H9 (cell line): Measurements from ENCODE around the gene PYGL. TPM values are rescaled to one million over a fixed set of nuclear protein-coding genes. Genes with fewer than 3 reads are reported as not detected.

Experiments used
- DNase-seq: peaks from one replicate; pipeline ENCODE4 v3.0.0-alpha.2; 2017
- H2AFZ ChIP-seq: one replicate; pipeline ENCODE4 v1.6.1; 2013; ENCODE audit warnings: mild to moderate bottlenecking, low read length, control low read depth, moderate library complexity
- H2AK5ac ChIP-seq: 2 replicates; pipeline ENCODE4 v1.6.1; 2013; ENCODE audit warnings: low read length, control low read depth, mixed read lengths; ENCODE audit not compliant: insufficient read length
- H2BK120ac ChIP-seq: one replicate; pipeline ENCODE4 v1.6.1; 2013; ENCODE audit warnings: low read depth, mild to moderate bottlenecking, low read length, control low read depth, inconsistent platforms; ENCODE audit not compliant: poor library complexity, severe bottlenecking
- H2BK12ac ChIP-seq: 2 replicates; pipeline ENCODE4 v1.6.1; 2013; ENCODE audit warnings: low read length, control low read depth, mixed read lengths, low read depth; ENCODE audit not compliant: insufficient read length
- H2BK15ac ChIP-seq: 2 replicates; pipeline ENCODE4 v1.6.1; 2013; ENCODE audit warnings: low read depth, low read length, control low read depth
- H2BK20ac ChIP-seq: one replicate; pipeline ENCODE4 v1.6.1; 2013; ENCODE audit warnings: low read depth, mild to moderate bottlenecking, low read length, control low read depth, inconsistent platforms; ENCODE audit not compliant: poor library complexity, severe bottlenecking
- H2BK5ac ChIP-seq: 2 replicates; pipeline ENCODE4 v1.6.1; 2013; ENCODE audit warnings: low read length, control low read depth, mixed read lengths; ENCODE audit not compliant: insufficient read length
- H3K14ac ChIP-seq: 2 replicates; pipeline ENCODE4 v1.6.1; 2013; ENCODE audit warnings: low read length, control low read depth; ENCODE audit not compliant: insufficient read depth
- H3K18ac ChIP-seq: 2 replicates; pipeline ENCODE4 v1.6.1; 2013; ENCODE audit warnings: low read depth, mild to moderate bottlenecking, mixed read lengths, low read length, control low read depth; ENCODE audit not compliant: insufficient read length
- H3K23ac ChIP-seq: 2 replicates; pipeline ENCODE4 v1.6.1; 2013; ENCODE audit warnings: low read length, control low read depth, mixed read lengths, low read depth; ENCODE audit not compliant: insufficient read length
- H3K23me2 ChIP-seq: 2 replicates; pipeline ENCODE4 v1.6.1; 2013; ENCODE audit warnings: low read depth, mild to moderate bottlenecking, mixed read lengths, low read length, control low read depth; ENCODE audit not compliant: insufficient read length, poor library complexity, severe bottlenecking
- H3K27ac ChIP-seq: 2 replicates; pipeline ENCODE4 v1.5.1; 2013; ENCODE audit warnings: low read length, control low read depth, mixed read lengths, low read depth; ENCODE audit not compliant: insufficient read length
- H3K27me3 ChIP-seq: 2 replicates; pipeline ENCODE4 v1.6.1; 2013; ENCODE audit warnings: low read length, control low read depth, inconsistent platforms; ENCODE audit not compliant: insufficient read depth
- H3K4ac ChIP-seq: 2 replicates; pipeline ENCODE4 v1.6.1; 2013; ENCODE audit warnings: low read depth, mild to moderate bottlenecking, control low read depth, inconsistent platforms, low read length, moderate library complexity
- H3K4me1 ChIP-seq: 2 replicates; pipeline ENCODE4 v1.6.1; 2013; ENCODE audit warnings: low read length, control low read depth, inconsistent platforms; ENCODE audit not compliant: insufficient read depth
- H3K4me2 ChIP-seq: 2 replicates; pipeline ENCODE4 v1.6.1; 2013; ENCODE audit warnings: low read length, control low read depth, mixed read lengths; ENCODE audit not compliant: insufficient read length, insufficient read depth
- H3K56ac ChIP-seq: 2 replicates; pipeline ENCODE4 v1.6.1; 2013; ENCODE audit warnings: low read depth, mild to moderate bottlenecking, mixed read lengths, low read length, control low read depth; ENCODE audit not compliant: insufficient read length
- H3K79me1 ChIP-seq: 2 replicates; pipeline ENCODE4 v1.6.1; 2013; ENCODE audit warnings: low read depth, mild to moderate bottlenecking, moderate library complexity, low read length, control low read depth, inconsistent platforms; ENCODE audit not compliant: insufficient read depth, poor library complexity, severe bottlenecking
- H3K79me2 ChIP-seq: 2 replicates; pipeline ENCODE4 v1.6.1; 2013; ENCODE audit warnings: low read length, control low read depth, inconsistent platforms; ENCODE audit not compliant: insufficient read depth
- H3K9ac ChIP-seq: 2 replicates; pipeline ENCODE4 v1.6.1; 2013; ENCODE audit warnings: low read length, control low read depth, mixed read lengths; ENCODE audit not compliant: insufficient read length; ENCODE audit errors: extremely low read depth
- H3K9me3 ChIP-seq: one replicate; pipeline ENCODE4 v1.6.1; 2013; ENCODE audit warnings: low read depth, low read length, inconsistent platforms; ENCODE audit not compliant: control insufficient read depth
- H3T11ph ChIP-seq: one replicate; pipeline ENCODE4 v1.6.1; 2013; ENCODE audit warnings: mild to moderate bottlenecking, low read length, control low read depth, inconsistent platforms
- H4K20me1 ChIP-seq: one replicate; pipeline ENCODE4 v1.6.1; 2013; ENCODE audit not compliant: control insufficient read depth, insufficient read length, insufficient read depth
- H4K5ac ChIP-seq: 2 replicates; pipeline ENCODE4 v1.6.1; 2013; ENCODE audit warnings: low read depth, mild to moderate bottlenecking, mixed read lengths, low read length, control low read depth; ENCODE audit not compliant: insufficient read length
- H4K8ac ChIP-seq: replicated peaks from 2 replicates; pipeline ENCODE4 v1.6.1; 2013; ENCODE audit warnings: low read length, control low read depth, mixed read lengths, low read depth; ENCODE audit not compliant: insufficient read length
- H4K91ac ChIP-seq: 2 replicates; pipeline ENCODE4 v1.6.1; 2013; ENCODE audit warnings: low read depth, mild to moderate bottlenecking, moderate library complexity, mixed read lengths, low read length, control low read depth; ENCODE audit not compliant: insufficient read length
- H3K27ac Mint-ChIP-seq, 3 experiments: 2 replicates in 2 of 3; 3 replicates in 1 of 3; pipeline ENCODE4 v1.8.0; 2020 to 2021; ENCODE audit warnings: mixed read lengths in 3 of 3, mild to moderate bottlenecking in 1 of 3, moderate library complexity in 1 of 3
- H3K27me3 Mint-ChIP-seq: 2 replicates; pipeline ENCODE4 v1.8.0; 2021; ENCODE audit warnings: low read depth, mild to moderate bottlenecking, moderate library complexity, mixed read lengths
- H3K36me3 Mint-ChIP-seq, 3 experiments: 2 replicates in 2 of 3; 3 replicates in 1 of 3; pipeline ENCODE4 v1.8.0; 2020 to 2021; ENCODE audit warnings: low read depth in 3 of 3, mixed read lengths in 3 of 3; ENCODE audit not compliant: insufficient read depth in 1 of 3
- H3K4me1 Mint-ChIP-seq, 2 experiments: 2 replicates each; pipeline ENCODE4 v1.8.0; 2020; ENCODE audit warnings: mixed read lengths in 2 of 2
- H3K4me3 Mint-ChIP-seq, 2 experiments: 2 replicates in 1 of 2; 3 replicates in 1 of 2; pipeline ENCODE4 v1.8.0; 2020 to 2021; ENCODE audit warnings: mild to moderate bottlenecking in 2 of 2, mixed read lengths in 2 of 2, moderate library complexity in 1 of 2
- H3K9me3 Mint-ChIP-seq, 2 experiments: 2 replicates in 1 of 2; 3 replicates in 1 of 2; pipeline ENCODE4 v1.8.0; 2020; ENCODE audit warnings: mild to moderate bottlenecking in 2 of 2, mixed read lengths in 2 of 2, moderate library complexity in 1 of 2
- CTCF ChIP-seq: fragments of 200-600 bp; sonication (generic); conservative IDR thresholded peaks from 3 replicates; pipeline ENCODE4 v1.8.0; 2021; ENCODE audit warnings: antibody characterized with exemption, mild to moderate bottlenecking
- WGBS: extraction: QIAGEN DNeasy Blood & Tissue Kit; methylation state at CpG from one replicate; pipeline ENCODE4 v1.1.7; 2013; ENCODE audit warnings: missing lambda C conversion rate, low lambda C conversion rate, mixed read lengths; ENCODE audit not compliant: insufficient read length; ENCODE audit errors: extremely low coverage; 5-methylcytosine and 5-hydroxymethylcytosine counted together
- total RNA-seq: library from RNA; stranded (reverse); gene quantifications from 2 replicates; pipeline ENCODE4 v1.2.1, GENCODE V29; 2021

The PYGL gene
- total RNA-seq, 1 experiment from 2014 or later: 53.8 TPM

GRCh38 chr14:50874757-50875156 lies 69.5 kb downstream of the PYGL start:
- Histone ChIP-seq H4K5ac (no peak overlapping the region), H4K8ac (no peak overlapping the region), H3K4ac (no peak overlapping the region), H2AFZ (no peak overlapping the region), H3K27me3 (peaks cover 4% of the 10 kb centered on the region; the same call in 1 of the 2 replicates), H3K14ac (no peak overlapping the region), H2BK12ac (no peak overlapping the region), H4K20me1 (no peaks in the 10 kb centered on the region), H3K56ac (no peak overlapping the region), H3K4me2 (no peak overlapping the region), H3K79me2 (no peaks in the 10 kb centered on the region), H3T11ph (no peak overlapping the region), H3K9me3 (no peaks in the 10 kb centered on the region), H2BK120ac (no peak overlapping the region), H2BK20ac (no peak overlapping the region), H2BK15ac (no peak overlapping the region), H3K23ac (no peak overlapping the region), H3K9ac (no peak overlapping the region), H2AK5ac (no peak overlapping the region), H3K18ac (no peak overlapping the region), H3K23me2 (peaks cover 3% of the 10 kb centered on the region), H3K27ac (no peak overlapping the region), H2BK5ac (no peak overlapping the region), H3K79me1 (no peaks in the 10 kb centered on the region), H3K4me1 (peaks cover 2% of the 10 kb centered on the region), H4K91ac (no peak overlapping the region)
- no peak for DNase-seq
- Mint-ChIP-seq H3K4me1 (peaks cover 11 to 19% of the 10 kb centered on the region in 2 experiments), H3K4me3 (no peak overlapping the region), H3K27ac (no peak overlapping the region), H3K9me3 (no peaks in the 10 kb centered on the region), H3K27me3 (peaks cover 46% of the 10 kb centered on the region), H3K36me3 (no peaks in the 10 kb centered on the region)
- WGBS: no CpG with 5 or more reads among the region's 2 CpGs
- TF ChIP-seq CTCF: no peak
